K562 (cell line): ENCODE data around the gene CAST.

ENCODE experiments used
- CHD4 ChIP-seq: fragments of 200-600 bp; sonication (generic); IDR thresholded peaks from 3 replicates; pipeline ENCODE4 v1.6.1; 2012; ENCODE audit warnings: low read depth, mild to moderate bottlenecking, mixed read lengths, low read length, inconsistent platforms; ENCODE audit not compliant: insufficient read depth, insufficient replicate concordance, poor library complexity, severe bottlenecking
- TF ChIP-seq, protein P1 (sequence below): sonication (generic); formaldehyde crosslinking; IDR thresholded peaks from 2 replicates; pipeline ENCODE4 v1.8.1; 2023; ENCODE audit warnings: mild to moderate bottlenecking, missing genetic modification reagents
- TF ChIP-seq, protein P2 (sequence below): sonication (generic); formaldehyde crosslinking; IDR thresholded peaks from 2 replicates; pipeline ENCODE4 v1.9.0; 2022; ENCODE audit warnings: mild to moderate bottlenecking, missing genetic modification reagents

DNA sequence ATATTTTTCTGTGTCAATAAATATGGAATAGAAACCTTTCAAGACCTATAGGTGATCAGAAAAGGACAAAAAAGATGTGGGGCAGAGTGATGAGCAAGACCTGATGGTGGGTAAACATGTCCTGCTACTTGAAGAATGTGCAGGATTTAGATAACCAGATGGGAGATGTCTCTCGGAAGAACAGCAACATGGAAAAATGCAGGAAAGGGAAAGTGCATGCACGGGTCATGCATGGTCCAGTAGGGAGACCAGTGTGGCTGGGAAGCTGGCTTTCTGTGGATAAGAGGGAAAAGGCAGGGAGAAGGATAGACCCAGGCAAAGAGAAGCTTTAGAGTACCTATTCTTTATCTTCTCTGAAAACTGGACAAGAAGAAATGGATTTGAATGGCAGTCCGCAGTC is 7.1 kb upstream of the CAST start:
- TF ChIP-seq, protein P1, sequence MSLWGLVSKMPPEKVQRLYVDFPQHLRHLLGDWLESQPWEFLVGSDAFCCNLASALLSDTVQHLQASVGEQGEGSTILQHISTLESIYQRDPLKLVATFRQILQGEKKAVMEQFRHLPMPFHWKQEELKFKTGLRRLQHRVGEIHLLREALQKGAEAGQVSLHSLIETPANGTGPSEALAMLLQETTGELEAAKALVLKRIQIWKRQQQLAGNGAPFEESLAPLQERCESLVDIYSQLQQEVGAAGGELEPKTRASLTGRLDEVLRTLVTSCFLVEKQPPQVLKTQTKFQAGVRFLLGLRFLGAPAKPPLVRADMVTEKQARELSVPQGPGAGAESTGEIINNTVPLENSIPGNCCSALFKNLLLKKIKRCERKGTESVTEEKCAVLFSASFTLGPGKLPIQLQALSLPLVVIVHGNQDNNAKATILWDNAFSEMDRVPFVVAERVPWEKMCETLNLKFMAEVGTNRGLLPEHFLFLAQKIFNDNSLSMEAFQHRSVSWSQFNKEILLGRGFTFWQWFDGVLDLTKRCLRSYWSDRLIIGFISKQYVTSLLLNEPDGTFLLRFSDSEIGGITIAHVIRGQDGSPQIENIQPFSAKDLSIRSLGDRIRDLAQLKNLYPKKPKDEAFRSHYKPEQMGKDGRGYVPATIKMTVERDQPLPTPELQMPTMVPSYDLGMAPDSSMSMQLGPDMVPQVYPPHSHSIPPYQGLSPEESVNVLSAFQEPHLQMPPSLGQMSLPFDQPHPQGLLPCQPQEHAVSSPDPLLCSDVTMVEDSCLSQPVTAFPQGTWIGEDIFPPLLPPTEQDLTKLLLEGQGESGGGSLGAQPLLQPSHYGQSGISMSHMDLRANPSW (CRISPR knock-in tag): no peak
- TF ChIP-seq, protein P2, sequence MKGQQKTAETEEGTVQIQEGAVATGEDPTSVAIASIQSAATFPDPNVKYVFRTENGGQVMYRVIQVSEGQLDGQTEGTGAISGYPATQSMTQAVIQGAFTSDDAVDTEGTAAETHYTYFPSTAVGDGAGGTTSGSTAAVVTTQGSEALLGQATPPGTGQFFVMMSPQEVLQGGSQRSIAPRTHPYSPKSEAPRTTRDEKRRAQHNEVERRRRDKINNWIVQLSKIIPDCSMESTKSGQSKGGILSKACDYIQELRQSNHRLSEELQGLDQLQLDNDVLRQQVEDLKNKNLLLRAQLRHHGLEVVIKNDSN (CRISPR knock-in tag): no peak
- TF ChIP-seq CHD4: no peak
